HG03060 (cell line): Measurements from ENCODE around the gene EFCC1.
"Not testable (repeated sequence)": the region's sequence is repeated elsewhere in the genome, so short reads cannot be mapped to it uniquely, and the experiment has no call there.

ENCODE experiments used
- ATAC-seq: cut with Tn5 transposase; IDR thresholded peaks from one replicate; pipeline ENCODE4 v1.9.1; 2021; ENCODE audit warnings: low read depth, moderate number of reproducible peaks; ENCODE audit not compliant: unreplicated experiment

Gene EFCC1

GRCh38 chr3:129068291-129068886 is 67.3 kb downstream of the EFCC1 start:
- ATAC-seq: no peak

GRCh38 chr3:129069313-129070085 is 68.4 kb downstream of the EFCC1 start:
- not testable (repeated sequence) for ATAC-seq

GRCh38 chr3:129070086-129070885 is 69.2 kb downstream of the EFCC1 start:
- no peak for ATAC-seq

- no peak for ATAC-seq
Observed at GRCh38 chr3:129077222-129077621, 76.1 kb downstream of the EFCC1 start.

GRCh38 chr3:129078510-129078909 is 77.4 kb downstream of the EFCC1 start:
- no peak for ATAC-seq

- no peak for ATAC-seq
Observed at GRCh38 chr3:129081503-129081902, 80.4 kb downstream of the EFCC1 start.

- ATAC-seq: no peak
Observed at GRCh38 chr3:129082026-129082425, 80.9 kb downstream of the EFCC1 start.

GRCh38 chr3:129084501-129084900 is 83.4 kb downstream of the EFCC1 start:
- no peak for ATAC-seq

GRCh38 chr3:129085165-129085715 is 84.1 kb downstream of the EFCC1 start:
- ATAC-seq: no peak

GRCh38 chr3:129085818-129086217 is 84.7 kb downstream of the EFCC1 start:
- ATAC-seq: no peak

GRCh38 chr3:129087138-129087702 is 86.1 kb downstream of the EFCC1 start:
- ATAC-seq: no peak

GRCh38 chr3:129087904-129088303 is 86.8 kb downstream of the EFCC1 start:
- not testable (repeated sequence) for ATAC-seq

GRCh38 chr3:129088312-129088711 is 87.2 kb downstream of the EFCC1 start:
- not testable (repeated sequence) for ATAC-seq
